SHP77 (cell line): Measurements from ENCODE around the gene YWHAG.
A peak's percentile ranks its signal among the peaks of the same experiment; 100 is the strongest.
"Not testable (repeated sequence)": the region's sequence is repeated elsewhere in the genome, so short reads cannot be mapped to it uniquely, and the experiment has no call there.

Experiments
- DNase-seq, 2 experiments: peaks; one replicate each; lab custom pipeline; 2025; lab: John Stamatoyannopoulos, UW

The YWHAG gene

DNA sequence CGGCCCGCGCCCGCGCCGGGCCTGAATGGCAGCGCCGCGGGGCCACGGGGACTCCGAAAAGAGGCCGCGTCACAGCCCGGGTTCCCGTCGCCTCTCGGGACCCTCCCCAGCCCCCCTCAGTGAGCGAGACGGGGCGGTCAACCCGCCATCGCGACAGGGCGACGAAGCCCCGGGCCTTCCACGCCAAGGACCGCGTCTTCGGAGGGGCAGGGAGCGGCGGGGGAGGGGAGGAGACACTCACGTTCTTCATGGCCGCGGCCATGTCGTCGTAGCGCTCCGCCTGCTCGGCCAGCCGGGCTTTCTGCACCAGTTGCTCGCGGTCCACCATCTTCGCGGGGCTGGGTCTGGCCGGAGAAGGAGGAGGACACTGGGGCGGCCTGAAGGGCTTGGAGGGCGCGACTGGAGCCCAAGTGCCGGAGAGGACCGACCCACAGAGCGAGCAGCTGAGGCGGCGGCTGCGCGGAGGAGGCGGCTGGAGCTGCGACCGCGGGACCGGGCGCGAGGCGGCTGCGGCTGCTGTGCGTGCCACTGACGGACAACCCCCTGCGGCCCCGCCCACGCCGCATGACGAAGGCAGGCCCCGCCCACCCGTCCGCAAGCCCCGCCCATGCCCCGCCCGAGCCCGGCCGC, at the start of gene YWHAG:
Gene YWHAG (minus strand): TSS at position 511 of the 630 bp plus-strand sequence. CDS start 183 bp downstream, at position 328.
- peak; percentile 52 to 76 for DNase-seq

DNA sequence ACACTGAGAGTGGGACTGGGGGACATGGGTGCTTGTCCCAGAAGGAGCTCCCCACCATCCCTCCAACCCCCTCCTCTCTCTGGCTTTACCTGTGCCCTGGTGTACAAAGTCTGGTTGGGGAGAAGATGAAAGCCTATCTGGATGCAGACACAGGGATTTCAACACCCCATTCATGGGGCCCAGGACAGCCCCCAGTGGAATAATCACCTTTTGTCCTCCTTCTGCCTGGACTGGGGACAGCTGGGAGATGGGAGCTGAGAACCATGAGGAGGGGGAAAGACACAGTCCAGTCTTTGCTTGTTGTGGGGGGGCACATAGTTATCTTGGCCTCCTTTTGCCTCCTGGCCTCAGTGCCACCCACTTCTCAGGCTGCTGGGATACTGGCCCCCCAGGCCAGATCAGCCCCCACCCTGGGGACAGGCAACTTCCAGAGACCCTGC, 49.4 kb upstream of the YWHAG start:
- DNase-seq, result no peak

DNA sequence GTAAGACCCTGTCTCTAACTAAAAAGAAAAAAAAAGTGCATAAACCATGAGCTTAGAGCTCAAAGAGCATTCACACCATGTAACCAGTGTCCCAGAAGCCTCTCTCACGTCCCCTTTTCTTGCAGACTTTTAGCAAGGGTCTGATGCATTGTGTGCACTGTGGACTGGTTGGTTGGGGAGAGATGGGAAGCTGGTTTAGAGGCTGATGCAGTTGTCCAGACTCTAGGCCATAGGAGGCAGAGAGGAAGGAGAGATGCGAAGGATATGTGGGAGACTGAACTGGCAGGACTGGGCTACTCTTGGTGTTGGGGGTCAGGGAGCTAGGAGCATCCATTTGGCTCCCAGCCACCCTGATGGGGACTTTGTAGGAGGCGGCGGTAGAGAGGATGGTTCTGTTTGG, 48.9 kb upstream of the YWHAG start:
- DNase-seq, result no peak

DNA sequence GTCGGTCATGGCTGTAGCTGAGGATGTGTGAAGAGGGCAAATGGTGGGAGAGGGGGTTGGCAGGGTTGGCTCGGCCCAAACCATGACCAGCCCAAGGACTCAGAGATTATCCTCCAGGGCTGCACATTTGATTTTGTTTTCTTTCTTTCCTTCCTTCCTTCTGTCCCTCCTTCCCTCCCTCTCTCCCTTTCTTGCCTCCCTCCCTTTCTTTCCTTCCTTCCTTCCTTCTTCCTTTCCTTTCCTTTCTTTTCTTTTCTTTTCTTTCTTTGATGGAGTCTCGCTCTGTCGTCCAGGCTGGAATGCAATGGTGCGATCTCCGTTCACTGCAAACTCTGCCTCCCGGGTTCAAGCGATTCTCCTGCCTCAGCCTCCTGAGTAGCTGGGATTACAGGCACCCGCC, 46.9 kb upstream of the YWHAG start:
- no peak for DNase-seq

GRCh38 chr7:76403780-76404494, 45.1 kb upstream of the YWHAG start:
- DNase-seq, result no peak

DNA sequence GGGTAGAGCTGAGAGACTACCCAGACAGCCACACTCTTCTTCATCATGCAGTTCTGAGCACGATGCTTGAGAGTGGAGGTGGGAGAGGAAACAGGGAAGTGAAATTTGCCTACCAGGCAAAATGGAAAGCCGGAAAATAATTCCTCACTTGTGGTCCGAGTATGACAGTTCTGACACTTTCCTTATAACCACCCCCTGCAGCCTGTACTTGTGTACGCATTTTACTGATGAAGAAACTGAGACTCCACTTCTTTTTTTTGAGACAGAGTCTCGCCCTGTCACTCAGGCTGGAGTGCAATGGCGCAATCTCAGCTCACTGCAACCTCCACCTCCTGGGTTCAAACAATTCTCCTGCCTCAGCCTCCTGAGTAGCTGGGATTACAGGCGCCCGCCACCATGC, 44.3 kb upstream of the YWHAG start:
- not testable (repeated sequence) for DNase-seq

GRCh38 chr7:76400248-76400647, 41.5 kb upstream of the YWHAG start:
- DNase-seq, result no peak

GRCh38 chr7:76397409-76398183, 38.8 kb upstream of the YWHAG start:
- peak; percentile 64 to 75 for DNase-seq

DNA sequence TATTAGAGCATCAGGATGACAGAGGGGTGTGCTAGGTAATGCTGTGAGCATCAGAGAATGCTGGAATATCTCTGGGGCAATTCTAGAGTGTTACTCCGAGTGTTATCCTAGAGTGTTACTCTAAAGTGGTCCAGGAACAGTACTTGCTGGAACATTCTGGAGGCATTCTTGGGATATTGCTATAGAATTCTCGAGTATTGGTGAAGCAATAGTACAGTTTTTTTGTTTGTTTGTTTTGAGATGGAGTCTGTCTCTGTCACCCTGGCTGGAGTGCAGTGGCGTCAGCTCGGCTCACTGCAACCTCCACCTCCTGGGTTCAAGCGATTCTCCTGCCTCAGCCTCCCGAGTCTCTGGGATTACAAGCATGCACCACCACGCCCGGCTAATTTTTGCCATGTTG, 38.1 kb upstream of the YWHAG start:
- no peak for DNase-seq

DNA sequence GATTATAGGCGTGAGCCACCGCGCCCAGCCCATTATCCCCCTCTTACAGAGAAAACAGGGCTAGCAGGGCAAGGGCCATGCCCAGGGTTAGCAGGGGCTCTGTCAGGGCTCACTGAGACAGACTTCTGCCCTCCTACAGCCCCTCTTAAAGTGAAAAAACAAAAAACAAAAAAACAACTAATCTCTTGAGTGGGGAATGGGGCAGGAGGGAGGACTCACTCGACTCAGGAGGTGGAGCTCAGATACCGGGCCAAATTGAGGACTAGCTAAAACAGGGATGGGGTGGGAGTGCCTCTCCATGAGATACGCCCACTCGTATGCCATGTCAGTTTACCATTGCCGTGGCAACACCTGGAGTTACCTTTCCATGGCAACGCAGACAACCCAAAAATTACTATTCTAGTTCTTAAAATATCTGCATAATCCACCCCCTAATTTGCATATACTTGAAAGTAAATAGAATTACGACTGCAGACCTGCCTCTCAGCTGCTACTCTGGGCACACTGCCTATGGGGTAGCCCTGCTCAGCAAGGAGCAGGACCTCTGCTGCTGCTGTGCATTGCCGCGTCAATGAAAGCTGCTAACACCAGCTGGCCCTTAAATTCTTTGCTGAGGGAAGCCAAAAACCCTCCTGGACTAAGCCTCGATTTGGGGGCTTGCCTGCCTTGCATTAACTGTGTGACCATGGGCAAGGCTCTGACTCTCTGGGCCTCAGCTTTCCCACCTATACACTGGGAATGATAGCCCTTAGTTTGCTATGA, 37.4 kb upstream of the YWHAG start:
- no peak for DNase-seq

- not testable (repeated sequence) for DNase-seq
Observed at GRCh38 chr7:76395605-76395964, 36.8 kb upstream of the YWHAG start.

DNA sequence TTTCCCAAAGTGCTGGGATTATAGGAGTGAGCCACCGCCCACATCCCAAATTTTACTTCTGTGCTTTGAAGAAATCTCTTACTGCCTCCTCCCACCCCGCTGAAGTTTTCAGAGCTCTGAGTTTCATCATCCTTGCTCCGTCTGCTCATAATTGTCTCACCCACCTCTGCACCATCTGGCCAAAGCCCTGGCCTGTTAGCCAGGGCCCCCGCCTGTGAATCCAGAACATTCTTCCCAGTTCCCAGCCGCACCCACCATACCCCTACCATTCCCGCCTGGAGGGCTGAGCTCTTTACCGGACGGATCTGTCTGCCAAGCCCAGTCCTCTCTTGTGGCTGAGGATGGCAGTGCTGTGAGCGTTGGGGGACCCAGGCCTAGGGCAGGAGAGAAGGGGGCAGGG, 36.2 kb upstream of the YWHAG start:
- no peak for DNase-seq

- DNase-seq, result peak; percentile 85 to 89
Observed at GRCh38 chr7:76393116-76394031, 34.6 kb upstream of the YWHAG start.

DNA sequence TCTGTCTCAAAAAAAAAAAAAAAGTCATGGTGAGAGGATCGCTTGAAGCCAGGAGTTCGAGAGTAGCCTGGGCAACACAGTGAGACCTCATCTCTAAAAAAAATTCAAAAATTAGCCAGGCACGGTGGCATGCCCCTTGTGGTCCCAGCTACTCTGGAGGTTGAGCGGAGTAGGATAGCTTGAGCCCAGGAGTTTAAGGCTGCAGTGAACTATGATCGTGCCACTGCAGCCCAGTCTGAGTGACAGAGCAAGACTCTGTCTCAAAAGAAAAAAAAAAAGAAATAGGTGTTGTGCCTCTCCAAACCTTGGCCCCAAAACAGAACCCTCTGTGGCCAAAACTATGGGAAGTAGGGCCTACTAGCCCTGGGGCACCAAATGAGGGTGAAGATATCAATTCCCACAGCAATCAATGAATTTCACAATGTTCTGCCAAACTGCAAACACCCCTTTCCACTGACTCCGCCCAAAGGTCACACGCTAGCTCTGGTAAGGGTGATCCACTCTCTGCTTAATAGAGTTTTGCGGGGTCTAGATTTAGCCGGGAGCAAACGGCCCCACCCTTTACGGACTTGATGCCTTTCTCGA, 33.8 kb upstream of the YWHAG start:
- no peak for DNase-seq

DNA sequence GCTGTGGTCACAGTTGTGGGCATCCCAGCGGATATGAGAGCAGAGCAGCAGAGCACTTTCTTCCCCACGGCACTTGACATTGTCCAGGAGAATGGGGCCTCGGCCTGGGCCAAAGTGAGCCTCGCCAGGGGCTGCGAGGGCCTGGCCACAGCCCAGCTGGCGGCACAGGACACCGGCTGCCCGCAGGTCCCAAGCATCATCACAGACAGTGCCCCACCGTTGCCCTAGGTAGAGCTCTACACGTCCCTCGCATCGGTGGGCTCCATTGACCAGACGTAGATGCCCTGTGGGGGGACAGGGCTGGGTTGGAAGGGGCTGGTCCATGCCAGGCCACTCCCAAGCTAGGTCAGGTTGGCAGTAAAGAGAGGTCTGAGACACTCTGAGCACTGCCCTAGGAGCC, 31.3 kb upstream of the YWHAG start:
- DNase-seq, result no peak

GRCh38 chr7:76387789-76388188, 29.0 kb upstream of the YWHAG start:
- DNase-seq, result not testable (repeated sequence)

DNA sequence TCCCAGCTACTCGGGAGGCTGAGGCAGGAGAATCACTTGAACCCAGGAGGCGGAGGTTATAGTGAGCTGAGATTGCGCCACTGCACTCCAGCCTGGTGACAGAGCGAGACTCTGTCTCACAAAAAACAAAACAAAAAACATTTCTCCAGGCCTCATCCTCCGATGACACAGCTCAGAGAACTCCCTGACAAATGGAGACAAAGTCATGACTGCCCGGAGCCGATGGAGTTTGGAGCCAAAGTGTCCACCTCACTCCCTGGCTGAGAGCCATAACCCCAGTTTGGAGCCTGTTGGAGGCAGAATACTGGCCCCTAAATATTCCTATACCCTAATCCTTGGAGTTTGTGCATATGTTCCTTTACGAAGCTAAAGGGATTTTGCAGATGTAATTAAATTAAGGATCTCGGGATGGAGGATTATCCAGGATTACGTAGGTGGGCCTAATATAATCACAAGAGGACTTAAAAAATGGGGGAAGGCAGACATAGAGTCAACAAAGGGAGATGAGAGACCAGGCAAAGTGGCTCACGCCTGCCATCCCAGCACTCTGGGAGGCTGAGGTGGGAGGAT, 28.0 kb upstream of the YWHAG start:
- DNase-seq, result no peak

DNA sequence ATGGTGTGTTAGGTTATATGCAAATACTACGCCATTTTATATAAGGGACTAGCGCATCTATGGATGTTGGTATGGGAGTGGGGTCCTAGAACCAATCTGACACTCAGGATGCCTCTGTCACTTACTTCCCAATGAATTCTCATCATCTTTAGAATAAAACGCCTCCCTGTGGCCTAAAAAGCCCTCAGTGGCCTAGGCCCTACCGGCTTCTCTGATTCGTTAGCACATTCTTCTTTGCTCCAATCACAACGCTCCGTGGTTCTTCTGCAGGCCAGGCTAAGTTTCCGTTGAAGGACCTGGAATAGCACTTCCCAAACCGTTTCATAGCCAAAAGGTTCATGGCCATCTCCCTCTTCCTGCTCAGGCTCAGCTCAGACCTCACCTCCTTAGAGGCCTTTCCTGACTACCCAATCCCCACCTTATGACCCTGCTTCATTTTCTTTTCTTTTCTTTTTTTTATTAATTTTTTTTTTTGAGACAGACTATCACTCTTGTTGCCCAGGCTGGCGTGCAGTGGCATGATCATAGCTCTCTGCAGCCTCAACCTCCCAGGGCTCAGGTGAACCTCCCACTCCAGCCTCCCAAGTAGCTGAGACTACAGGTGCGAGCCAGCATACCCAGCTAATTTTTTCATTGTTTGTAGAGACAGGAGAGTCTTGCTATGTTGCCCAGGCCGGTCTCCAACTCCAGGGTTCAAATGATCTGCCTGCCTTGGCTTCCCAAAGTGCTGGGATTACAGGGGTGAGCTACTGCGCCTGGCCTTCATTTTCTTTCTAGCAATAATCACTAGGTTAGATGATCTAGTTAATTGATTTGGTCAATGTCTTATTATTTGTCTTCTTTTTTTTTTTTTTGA, 24.5 kb upstream of the YWHAG start:
- DNase-seq, result peak in 1 of 2 experiments; percentile 19

DNA sequence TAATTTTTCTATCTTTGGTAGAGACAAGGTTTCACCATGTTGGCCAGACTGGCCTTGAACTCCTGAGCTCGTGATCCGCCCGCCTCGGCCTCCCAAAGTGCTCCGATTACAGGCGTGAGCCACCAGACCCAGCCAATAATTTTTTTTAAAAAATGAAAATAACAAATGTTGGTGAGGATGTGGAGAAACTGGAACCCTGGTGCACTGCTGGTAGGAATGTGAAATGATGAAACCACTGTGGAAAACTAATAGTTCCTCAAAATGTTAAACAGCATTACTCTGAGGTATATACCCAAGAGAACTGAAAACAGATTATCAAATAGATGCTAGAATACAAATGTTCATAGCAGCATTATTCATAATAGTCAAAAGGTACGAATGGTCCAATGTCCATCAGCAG, 23.0 kb upstream of the YWHAG start:
- DNase-seq, result no peak

DNA sequence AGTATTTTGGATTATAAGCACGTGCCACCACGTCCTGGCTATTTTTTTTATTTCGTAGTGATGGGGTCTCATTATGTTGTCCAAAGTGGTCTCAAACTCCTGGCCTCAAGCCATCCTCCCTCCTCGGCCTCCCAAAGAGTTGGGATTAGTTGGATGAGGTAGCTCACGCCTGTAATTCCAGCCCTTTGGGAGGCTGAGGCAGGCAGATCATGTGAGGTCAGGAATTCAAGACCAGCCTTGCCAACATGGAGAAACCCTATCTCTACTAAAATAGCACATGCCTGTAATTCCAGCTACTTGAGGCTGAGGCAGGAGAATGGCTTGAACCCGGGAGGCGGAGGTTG, 21.8 kb upstream of the YWHAG start:
- DNase-seq, result no peak
